GM12878 (cell line): ENCODE results near the gene PNPLA3. TPM values are rescaled to one million over a fixed set of nuclear protein-coding genes. Genes with fewer than 3 reads are reported as not detected.
A peak's percentile ranks its signal among the peaks of the same experiment; 100 is the strongest.

ENCODE experiments used
- ATAC-seq: fragments of 200-7000 bp; cut with Tn5 transposase; 3 replicates; pipeline ENCODE4 v1.9.1; 2020; ENCODE audit warnings: mild to moderate bottlenecking, moderate library complexity
- Bru-seq: library from RNA; stranded (reverse); fragments of 400-500 nt; gene quantifications from one replicate; lab custom pipeline; 2021; lab: Mats Ljungman, UMichigan
- BruChase-seq, 2 experiments: library from RNA; stranded (reverse); fragments of 400-500 nt; gene quantifications; one replicate each; lab custom pipeline; 2021; lab: Mats Ljungman, UMichigan
- BruUV-seq: library from RNA; stranded (reverse); fragments of 400-500 nt; replicated peaks from 2 replicates; lab custom pipeline; 2021; lab: Mats Ljungman, UMichigan
- CTCF ChIA-PET: fragments of 300-600 bp; sonication (Branson Sonifier 250); formaldehyde crosslinking; extraction: SDS; loops from one replicate; lab custom pipeline; 2021; ENCODE audit warnings: inconsistent platforms; lab: Yijun Ruan, JAX
- POLR2A ChIA-PET: fragments of 350-600 bp; formaldehyde crosslinking; extraction: SDS; loops from one replicate; lab custom pipeline; 2021; ENCODE audit warnings: inconsistent platforms; lab: Charles Lee
- RAD21 ChIA-PET: fragments of 300-600 bp; sonication (Branson Sonifier 250); formaldehyde crosslinking; loops from one replicate; lab custom pipeline; 2023; ENCODE audit warnings: antibody characterized with exemption; ENCODE audit not compliant: unreplicated experiment; lab: Charles Lee
- SMC1A ChIA-PET: fragments of 300-600 bp; sonication (Branson Sonifier 250); formaldehyde crosslinking; loops from one replicate; lab custom pipeline; 2023; ENCODE audit not compliant: unreplicated experiment, uncharacterized antibody; lab: Charles Lee
- DNase-seq: peaks from one replicate; pipeline ENCODE4 v3.0.0-alpha.2; 2011; ENCODE audit warnings: low read depth, low spot score
- FAIRE-seq: peaks from 3 replicates; lab custom pipeline; 2011; peaks lifted over from hg19 to GRCh38; lab: Jason Lieb, UNC
- H2AFZ ChIP-seq: 2 replicates; pipeline ENCODE4 v1.6.0; 2011; ENCODE audit warnings: low read depth, low read length, control low read depth; ENCODE audit not compliant: control insufficient read depth
- H3K27ac ChIP-seq: 2 replicates; pipeline ENCODE4 v1.5.1; 2011; ENCODE audit warnings: control low read depth; ENCODE audit not compliant: control insufficient read depth, insufficient read depth
- H3K27me3 ChIP-seq, 2 experiments: replicated peaks in 1 of 2; 2 replicates each; pipeline versions ENCODE4 v1.6.0 to v1.6.1; 2011; ENCODE audit warnings: low read length in 1 of 2; ENCODE audit not compliant: control insufficient read depth in 2 of 2, insufficient read depth in 2 of 2
- H3K36me3 ChIP-seq, 2 experiments: 2 replicates each; pipeline ENCODE4 v1.5.1; 2011; ENCODE audit warnings: low read length in 1 of 2; ENCODE audit not compliant: control insufficient read depth in 2 of 2, insufficient read depth in 2 of 2
- H3K4me1 ChIP-seq: 2 replicates; pipeline ENCODE4 v1.6.1; 2011; ENCODE audit warnings: mild to moderate bottlenecking, low read length, moderate library complexity, mixed read lengths; ENCODE audit not compliant: control insufficient read depth, insufficient read depth
- H3K4me2 ChIP-seq: 2 replicates; pipeline ENCODE4 v1.6.0; 2011; ENCODE audit warnings: control low read depth; ENCODE audit not compliant: control insufficient read depth, insufficient read depth
- H3K4me3 ChIP-seq: fragments of 200-600 bp; sonication (generic); 2 replicates; pipeline ENCODE4 v1.5.1; 2016
- H3K79me2 ChIP-seq: 2 replicates; pipeline ENCODE4 v1.6.0; 2011; ENCODE audit warnings: low read length; ENCODE audit not compliant: control insufficient read depth, insufficient read depth
- H3K9ac ChIP-seq: 2 replicates; pipeline ENCODE4 v1.8.0; 2011; ENCODE audit warnings: low read length, control low read depth, mixed read lengths; ENCODE audit not compliant: control insufficient read depth, insufficient read depth
- H3K9me3 ChIP-seq: replicated peaks from 3 replicates; pipeline ENCODE4 v1.5.1; 2011; ENCODE audit warnings: mild to moderate bottlenecking, low read length; ENCODE audit not compliant: control insufficient read depth, insufficient read depth
- H4K20me1 ChIP-seq: 2 replicates; pipeline ENCODE4 v1.6.0; 2011; ENCODE audit not compliant: control insufficient read depth, insufficient read depth
- BCL11A ChIP-seq: IDR thresholded peaks from 2 replicates; pipeline ENCODE4 v1.6.1; 2011; ENCODE audit warnings: low read depth, low read length
- CHD4 ChIP-seq: fragments of 200-600 bp; sonication (generic); IDR thresholded peaks from 2 replicates; pipeline ENCODE4 v1.6.1; 2016; ENCODE audit warnings: mild to moderate bottlenecking
- DPF2 ChIP-seq: fragments of 450-650 bp; IDR thresholded peaks from 2 replicates; pipeline ENCODE4 v1.6.1; 2017; ENCODE audit warnings: mild to moderate bottlenecking
- ELK1 ChIP-seq: IDR thresholded peaks from 2 replicates; pipeline ENCODE4 v1.6.1; 2012; ENCODE audit warnings: low read depth, low read length, improper control_type of control experiment
- NFIC ChIP-seq: IDR thresholded peaks from 2 replicates; pipeline ENCODE4 v1.6.1; 2012; ENCODE audit warnings: low read depth, mild to moderate bottlenecking, inconsistent platforms, low read length, moderate library complexity
- PBX3 ChIP-seq: IDR thresholded peaks from 2 replicates; pipeline ENCODE4 v1.6.1; 2011; ENCODE audit warnings: mild to moderate bottlenecking, low read depth, low read length, moderate library complexity; ENCODE audit not compliant: insufficient replicate concordance
- POU2F2 ChIP-seq: IDR thresholded peaks from 3 replicates; pipeline ENCODE4 v1.6.1; 2011; ENCODE audit warnings: low read depth, mild to moderate bottlenecking, low read length, borderline replicate concordance
- RELA ChIP-seq: fragments of 450-650 bp; IDR thresholded peaks from 2 replicates; pipeline ENCODE4 v1.8.0; 2014; ENCODE audit warnings: borderline replicate concordance; ENCODE audit not compliant: partially characterized antibody
- SMARCA5 ChIP-seq: fragments of 450-650 bp; IDR thresholded peaks from 2 replicates; pipeline ENCODE4 v1.6.1; 2017; ENCODE audit warnings: mild to moderate bottlenecking
- SMC3 ChIP-seq: IDR thresholded peaks from 2 replicates; pipeline ENCODE4 v1.6.1; 2011; ENCODE audit warnings: low read length, improper control_type of control experiment, borderline replicate concordance
- TBL1XR1 ChIP-seq: IDR thresholded peaks from 2 replicates; pipeline ENCODE4 v1.6.1; 2012; ENCODE audit warnings: low read depth, low read length, improper control_type of control experiment
- TCF3 ChIP-seq: IDR thresholded peaks from 2 replicates; pipeline ENCODE4 v1.6.1; 2012; ENCODE audit warnings: low read depth, mild to moderate bottlenecking, low read length, borderline replicate concordance; ENCODE audit not compliant: insufficient read depth
- ZNF592 ChIP-seq: fragments of 450-650 bp; IDR thresholded peaks from 2 replicates; pipeline ENCODE4 v1.6.1; 2017; ENCODE audit warnings: mild to moderate bottlenecking, moderate library complexity
- WGBS: methylation state at CpG from one replicate; pipeline ENCODE4 v1.1.6; 2016; ENCODE audit warnings: low lambda C conversion rate; ENCODE audit not compliant: insufficient replicate concordance, insufficient coverage; ENCODE audit errors: missing lambda C conversion rate; 5-methylcytosine and 5-hydroxymethylcytosine counted together
- in situ Hi-C: fragments of 300-500 bp; cut with MboI; formaldehyde crosslinking; loops from 9 replicates; pipeline ENCODE4 v1.14.3; 2018; ENCODE audit warnings: mixed read lengths
- intact Hi-C: fragments of 100-400 bp; cut with micrococcal nuclease; formaldehyde crosslinking; loops from one replicate; pipeline ENCODE4 v1.14.2; 2022; ENCODE audit not compliant: unreplicated experiment
- long read RNA-seq, 2 experiments: library from polyadenylated mRNA; unstranded; transcript quantifications; one replicate each; pipeline ENCODE4 v2.0.0, GENCODE V29; 2019 to 2020
- polyA minus RNA-seq, 3 experiments: library from RNA; depleted of rRNA, polyadenylated mRNA; stranded (reverse); fragments of >200 nt; gene quantifications; 2 replicates each; pipeline ENCODE4 v1.2.3, GENCODE V29; 2011
- polyA plus RNA-seq, 11 experiments: library from polyadenylated mRNA; depleted of rRNA in 4 of 11; unstranded in 6 of 11; stranded (reverse) in 5 of 11; fragments of >200 nt; fragmentation: Nextera tagmentation in 4 of 11; fragmentation: Illumina TruSeq in 1 of 11; extraction: Ambion mirVana in 4 of 11; extraction: Trizol in 1 of 11; gene quantifications; 1 replicate in 1 of 11; 2 replicates in 10 of 11; pipeline versions ENCODE4 v1.2.1 to v1.2.3, GENCODE V29; 2011 to 2016; ENCODE audit warnings: inconsistent platforms in 2 of 11, missing spikeins in 2 of 11, low read depth in 1 of 11
- total RNA-seq, 4 experiments: library from RNA; depleted of rRNA in 3 of 4; stranded (reverse); fragments of >200 nt in 3 of 4; fragmentation: Illumina TruSeq in 1 of 4; extraction: Trizol in 1 of 4; gene quantifications; 2 replicates each; pipeline versions ENCODE4 v1.2.1 to v1.2.3, GENCODE V29; 2013 to 2021

Gene PNPLA3
- 0.21 TPM in 1 of 2 replicates, not detected in the other for total RNA-seq (2013; cell fraction: nucleolus; rRNA removed)
- total RNA-seq (2014; rRNA removed) (not detected in 2 replicates), total RNA-seq (2014; rRNA removed; fragmentation: Illumina TruSeq; extraction: Trizol) (not detected in 2 replicates), total RNA-seq (2021) (not detected in 2 replicates), polyA plus RNA-seq (2011; rRNA removed) (0.03 and 0.05 TPM in 2 replicates), polyA plus RNA-seq (2014; fragmentation: Illumina TruSeq; extraction: Trizol) (not detected in 2 replicates), polyA plus RNA-seq (2014; fragmentation: Nextera tagmentation; extraction: Ambion mirVana) (not detected), polyA plus RNA-seq (2014; rRNA removed) (0.08 TPM in 1 of 2 replicates, not detected in the other), polyA plus RNA-seq (2016; fragmentation: Nextera tagmentation; extraction: Ambion mirVana) (not detected), polyA minus RNA-seq (2011; rRNA and poly(A)+ RNA removed) (0.15 TPM in 1 of 2 replicates, not detected in the other), Bru-seq, nascent RNA (percentile 17 among the genes with signal in this experiment), BruChase-seq, experiment 1, labeled RNA remaining after a 6-hour chase (percentile 16 among the genes with signal in this experiment), BruChase-seq, experiment 2, labeled RNA remaining after a 2-hour chase (percentile 21 among the genes with signal in this experiment)
- 0.10 TPM for polyA plus RNA-seq (2011; ENCODE audit: low read depth)
- 0.03 and 0.07 TPM in 2 replicates for polyA plus RNA-seq (2011; cell fraction: cytosol; rRNA removed)
- 0.15 and 0.24 TPM in 2 replicates for polyA plus RNA-seq (2011; cell fraction: nucleus; rRNA removed)
- 0.28 and 0.42 TPM in 2 replicates for polyA plus RNA-seq (2012)
- not detected in 2 replicates for polyA minus RNA-seq (2011; cell fraction: cytosol; rRNA and poly(A)+ RNA removed)
- polyA minus RNA-seq (2011; cell fraction: nucleus; rRNA and poly(A)+ RNA removed), result 0.67 TPM in 1 of 2 replicates, not detected in the other
- long read RNA-seq, experiment 1, result 0 reads
- long read RNA-seq, experiment 2, result 0 reads

GRCh38 chr22:43923631-43924464 lies at the start of gene PNPLA3:
TSS of gene PNPLA3 (plus strand) at chr22:43923805. CDS start at chr22:43923912, 107 bp downstream.
- POLR2A ChIA-PET, result no interaction called here
- intact Hi-C loops, result no loop called here
- in situ Hi-C loops, result no loop called here
- no TSS peak for BruUV-seq
- Histone ChIP-seq H3K4me1 (no peaks in the 10 kb centered on the region), H3K27ac (no peak within 1 kb of the TSS), H3K36me3 (no peaks in the 10 kb centered on the region), H3K27me3 (peaks cover 0 to 3% of the 10 kb centered on the region in 2 experiments; a peak in 2 of 4 replicates), H3K4me2 (peak within 1 kb of the TSS; percentile 83), H3K4me3 (peak within 1 kb of the TSS; percentile 64; the same call in 1 of the 2 replicates), H4K20me1 (no peaks in the 10 kb centered on the region), H3K79me2 (no peaks in the 10 kb centered on the region), H2AFZ (peak within 1 kb of the TSS; percentile 84), H3K9ac (no peak within 1 kb of the TSS), H3K9me3 (no peaks in the 10 kb centered on the region)
- CTCF ChIA-PET, result no interaction called here
- 19% methylated on average over 47 of the region's 100 CpGs for WGBS
- RAD21 ChIA-PET, result interaction anchor here (0.6 kb wide), 2 partner anchors 40 to 94 kb away, joined by 4 read pairs; no protein-coding TSS in a partner anchor
- FAIRE-seq (no peak), ATAC-seq (peak; percentile 85), DNase-seq (no peak)
- SMC1A ChIA-PET, result no interaction called here
- TF ChIP-seq TCF3, result no peak
- no peak for TF ChIP-seq SMARCA5
- TF ChIP-seq RELA, result no peak
- no peak for TF ChIP-seq SMC3
- TF ChIP-seq POU2F2, result peak; percentile 28; the same call in 1 of the 3 replicates
- no peak for TF ChIP-seq TBL1XR1
- no peak for TF ChIP-seq CHD4
- TF ChIP-seq ZNF592, result no peak
- no peak for TF ChIP-seq BCL11A
- TF ChIP-seq NFIC, result no peak
- TF ChIP-seq DPF2, result no peak
- TF ChIP-seq PBX3, result no peak
- no peak for TF ChIP-seq ELK1
